Measurements from ENCODE around the gene CIRBP. TPM values are rescaled to one million over a fixed set of nuclear protein-coding genes. Genes with fewer than 3 reads are reported as not detected.

Gene CIRBP
- total and polyA plus RNA-seq, 2 of the 13 experiments (the other 11 are each of a cell fraction or from before 2014, with no cell fraction given), result 133 to 140 TPM

GRCh38 chr19:1241417-1242095 is 27.6 kb upstream of the CIRBP start, which contains the start of gene ATP5F1D (continued):
- TF ChIP-seq SNAPC4 (CRISPR knock-in tag; IDR thresholded peaks at IDR 0.05) (0 out of 2 replicates have a peak, but pooled peaks have one; percentile 36), PATZ1 (CRISPR knock-in tag; IDR thresholded peaks at IDR 0.05) (peak; percentile 59; the same call in 1 of the 2 replicates), TFAP4 (IDR thresholded peaks at IDR 0.05; ENCODE audit: borderline replicate concordance, low read depth) (no peak), POGK (CRISPR knock-in tag; conservative IDR thresholded peaks at IDR 0.05) (peak; percentile 6; the same call in 1 of the 2 replicates), TERF1 (CRISPR knock-in tag; IDR thresholded peaks at IDR 0.05) (no peak), USF2 (IDR thresholded peaks at IDR 0.05; ENCODE audit: low read depth, low read length) (no peak), USF2 (CRISPR knock-in tag; IDR thresholded peaks at IDR 0.05; ENCODE audit: borderline replicate concordance) (no peak), POLR2G (IDR thresholded peaks at IDR 0.05; ENCODE audit: low read depth, low read length) (peak; percentile 76), CENPX (CRISPR knock-in tag; IDR thresholded peaks at IDR 0.05) (no peak), ZNF232 (CRISPR knock-in tag; IDR thresholded peaks at IDR 0.05; ENCODE audit: borderline replicate concordance) (peak; percentile 2; the same call in 1 of the 2 replicates), NR2C2 (CRISPR knock-in tag; IDR thresholded peaks at IDR 0.05; ENCODE audit: borderline replicate concordance) (peak; percentile 94), ZSCAN12 (CRISPR knock-in tag; IDR thresholded peaks at IDR 0.05) (no peak), ZNF33B (CRISPR knock-in tag; IDR thresholded peaks at IDR 0.05) (no peak), ZNF709 (CRISPR knock-in tag; IDR thresholded peaks at IDR 0.05) (no peak)

All from HepG2 (cell line).